Activated CD8-positive, alpha-beta memory T cell treated with anti-CD3 and anti-CD28 coated beads for 1 hour (primary cell): ENCODE results near the gene SLK.

Source experiments
- DNase-seq, 2 donors: peaks; one replicate each; pipeline ENCODE4 v3.0.0-alpha.2; 2020; ENCODE audit warnings: low read depth in 1 of 2; ENCODE audit errors: extremely low read depth in 1 of 2

Gene SLK

GRCh38 chr10:103985726-103986125 is 18.8 kb downstream of the SLK start:
- DNase-seq, result no peak

DNA sequence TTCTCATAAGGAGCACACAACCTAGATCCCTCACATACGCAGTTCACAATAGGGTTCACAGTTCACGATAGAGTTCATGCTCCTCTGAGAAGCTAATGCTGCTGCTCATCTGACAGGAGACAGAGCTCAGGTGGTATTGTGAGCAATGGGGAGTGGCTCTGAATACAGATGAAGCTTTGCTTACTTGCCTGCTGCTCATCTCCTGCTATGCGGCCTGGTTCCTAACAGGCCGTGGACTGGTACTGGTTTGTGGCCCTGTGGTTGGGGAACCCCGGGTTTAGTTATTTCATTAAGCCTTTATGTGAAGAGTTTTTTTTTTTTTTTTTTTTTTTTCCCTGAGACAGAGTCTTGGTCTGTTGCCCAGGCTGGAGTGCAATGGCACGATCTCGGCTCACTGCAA is 19.4 kb downstream of the SLK start:
- no peak for DNase-seq

- no peak for DNase-seq
Observed at GRCh38 chr10:103990121-103990520, 23.2 kb downstream of the SLK start.

DNA sequence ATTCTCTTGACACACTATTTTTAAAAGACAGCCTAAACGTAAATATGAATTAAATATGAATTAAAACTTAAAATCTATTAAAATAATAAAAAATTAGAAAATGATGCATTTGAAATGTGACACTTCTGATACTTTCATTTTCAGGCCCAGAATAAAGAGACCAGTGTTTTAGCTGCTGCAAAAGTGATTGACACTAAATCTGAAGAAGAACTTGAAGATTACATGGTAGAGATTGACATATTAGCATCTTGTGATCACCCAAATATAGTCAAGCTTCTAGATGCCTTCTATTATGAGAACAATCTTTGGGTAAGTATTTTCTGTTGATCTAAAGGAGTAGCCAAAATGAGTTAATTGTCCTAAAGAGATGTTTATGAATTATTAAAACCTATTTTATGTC is 23.6 kb downstream of the SLK start:
- DNase-seq, result no peak

DNA sequence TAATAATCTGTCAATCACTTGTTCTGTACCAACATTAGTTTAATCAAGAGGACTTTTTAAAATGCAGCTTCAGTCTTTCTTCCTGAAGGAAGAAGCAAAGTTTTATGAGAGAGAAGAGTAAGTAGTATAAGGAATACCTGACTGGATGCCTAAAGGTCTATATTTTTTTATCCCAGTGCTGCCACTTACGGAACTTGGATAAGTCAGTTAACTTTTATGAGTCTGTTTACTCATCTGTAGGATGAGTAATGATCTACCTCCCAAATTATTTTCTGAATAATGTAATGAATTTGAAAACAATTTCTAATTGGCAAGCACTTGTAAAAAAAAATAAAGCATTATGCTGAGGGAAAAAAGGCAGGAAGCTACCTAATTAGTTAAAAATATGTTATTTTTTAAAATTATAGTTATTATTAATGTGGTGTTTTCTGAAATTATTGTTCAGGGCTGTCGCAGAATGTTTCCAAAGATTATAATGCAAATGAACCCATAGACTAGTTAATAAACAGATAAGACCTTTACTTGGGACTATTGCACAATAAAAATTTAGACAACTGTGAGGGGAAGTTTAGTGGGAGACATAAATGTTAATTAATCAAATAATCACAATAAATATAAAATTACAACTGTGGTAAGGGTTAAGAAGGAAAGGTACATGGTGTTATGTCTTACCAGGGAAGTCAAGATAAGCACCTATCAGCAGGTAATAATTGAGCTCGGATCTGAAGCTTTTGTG is 24.6 kb downstream of the SLK start:
- no peak for DNase-seq

DNA sequence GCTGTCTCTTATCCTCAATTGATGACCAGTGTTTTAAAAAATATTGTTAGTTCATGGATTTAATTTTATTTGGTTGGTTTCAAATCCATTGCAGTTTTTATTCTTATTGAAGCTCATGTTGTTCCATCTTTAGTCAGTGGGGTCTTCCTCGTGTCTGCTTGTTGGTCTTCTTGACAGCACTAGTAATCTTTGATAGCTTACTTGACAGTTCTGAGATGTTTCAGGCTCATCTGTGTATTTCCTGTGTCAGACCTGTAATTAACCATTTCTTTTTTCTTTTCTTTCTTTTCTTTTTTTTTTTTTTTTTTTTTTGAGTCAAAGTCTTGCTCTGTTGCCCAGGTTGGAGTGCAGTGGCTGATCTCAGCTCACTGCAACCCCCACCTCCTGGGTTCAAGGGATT is 28.2 kb downstream of the SLK start:
- DNase-seq, result no peak

DNA sequence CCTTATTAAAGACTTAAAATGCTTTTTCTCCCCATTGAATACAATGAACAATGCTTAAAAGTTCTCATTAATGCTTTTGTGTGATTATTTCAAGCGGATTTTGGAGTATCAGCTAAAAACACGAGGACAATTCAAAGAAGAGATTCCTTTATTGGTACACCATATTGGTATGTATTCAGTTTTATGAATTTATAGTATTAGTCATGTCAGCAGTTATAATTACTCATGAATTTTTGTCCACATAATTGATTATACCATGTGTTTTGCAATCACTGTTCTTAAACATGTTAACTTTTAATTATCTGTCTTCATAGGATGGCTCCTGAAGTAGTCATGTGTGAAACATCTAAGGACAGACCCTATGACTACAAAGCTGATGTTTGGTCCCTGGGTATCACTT is 31.9 kb downstream of the SLK start:
- no peak for DNase-seq

GRCh38 chr10:104002911-104003310 is 36.0 kb downstream of the SLK start:
- no peak for DNase-seq

- DNase-seq, result no peak
Observed at GRCh38 chr10:104005172-104005863, 38.4 kb downstream of the SLK start.

GRCh38 chr10:104011904-104012303 is 45.0 kb downstream of the SLK start:
- no peak for DNase-seq

- DNase-seq, result no peak
Observed at GRCh38 chr10:104013489-104013888, 46.5 kb downstream of the SLK start.

DNA sequence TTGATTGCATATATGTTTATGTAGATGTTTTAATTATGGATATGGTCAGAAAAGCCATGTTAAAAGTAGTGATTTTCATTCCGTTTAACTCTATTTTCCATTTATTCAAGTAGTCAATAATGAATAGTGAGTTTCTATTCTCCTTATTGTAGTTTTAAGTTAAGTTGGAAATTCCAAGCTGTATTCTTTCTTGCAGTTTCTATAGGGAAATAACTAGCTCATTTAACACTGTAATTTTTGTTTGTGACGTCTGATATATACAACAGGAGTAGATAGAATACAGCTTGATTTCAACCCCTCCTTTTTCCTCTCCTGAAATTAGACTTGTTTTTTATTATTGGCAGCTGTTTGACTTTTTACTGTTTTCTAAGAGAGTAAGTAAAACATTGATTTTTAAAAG is 47.2 kb downstream of the SLK start:
- no peak for DNase-seq

DNA sequence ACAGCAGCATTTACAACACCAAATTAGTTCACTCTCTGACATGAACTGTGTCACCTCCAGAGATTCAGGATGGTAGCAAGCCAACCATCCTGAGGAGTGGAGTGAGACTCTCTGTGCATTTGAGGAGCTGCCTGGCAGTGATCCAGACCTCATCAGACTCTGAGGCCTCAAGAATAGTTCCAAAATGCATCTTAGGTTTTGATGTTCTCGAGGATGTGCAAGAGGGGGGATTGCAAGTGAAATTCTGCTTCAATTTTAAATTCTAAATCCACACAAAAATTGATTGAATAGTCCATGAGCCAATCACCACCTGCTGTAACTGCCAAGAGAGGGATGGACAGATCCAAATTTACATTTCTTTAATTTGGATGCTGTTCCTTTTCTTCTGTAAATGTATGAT is 49.7 kb downstream of the SLK start:
- DNase-seq, result no peak

GRCh38 chr10:104018471-104018870 is 51.5 kb downstream of the SLK start:
- DNase-seq, result no peak

DNA sequence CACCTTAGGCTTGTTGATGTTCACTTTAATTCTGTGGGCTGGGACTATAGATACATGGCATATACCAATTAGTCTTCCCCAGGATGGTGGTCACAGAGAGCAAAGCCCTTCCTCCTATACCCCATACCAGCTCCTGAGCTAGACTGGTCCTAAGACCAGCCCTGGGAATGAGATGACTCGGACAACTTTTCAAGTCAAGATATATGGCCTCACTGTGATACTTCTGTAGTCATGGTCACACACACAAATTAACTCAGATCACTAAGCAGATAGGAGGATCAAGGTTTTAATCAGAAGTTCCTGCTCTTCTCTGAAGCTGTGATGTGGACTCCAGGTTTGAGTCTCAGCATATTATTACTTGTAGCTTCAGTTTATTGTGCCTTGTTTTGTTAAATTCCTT is 53.1 kb downstream of the SLK start:
- no peak for DNase-seq

GRCh38 chr10:104021246-104021645 is 54.3 kb downstream of the SLK start:
- DNase-seq, result no peak

- DNase-seq, result no peak
Observed at GRCh38 chr10:104022026-104022425, 55.1 kb downstream of the SLK start.

DNA sequence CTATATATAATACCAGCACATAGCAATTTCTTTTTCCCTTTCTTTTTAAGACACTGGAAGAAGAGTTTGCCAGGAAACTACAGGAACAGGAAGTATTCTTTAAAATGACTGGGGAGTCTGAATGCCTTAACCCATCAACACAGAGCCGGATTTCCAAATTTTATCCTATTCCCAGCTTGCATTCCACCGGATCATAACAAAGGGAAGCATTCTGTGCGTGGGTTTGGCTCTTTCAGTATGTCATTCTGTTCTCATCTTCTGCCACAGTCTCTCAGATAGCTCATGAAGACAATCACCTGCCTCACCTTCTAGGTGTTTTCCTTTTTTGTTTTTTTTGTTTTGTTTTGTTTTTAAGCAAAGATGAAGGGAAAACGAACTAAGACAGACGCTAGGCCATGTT is 58.6 kb downstream of the SLK start:
- DNase-seq, result no peak

DNA sequence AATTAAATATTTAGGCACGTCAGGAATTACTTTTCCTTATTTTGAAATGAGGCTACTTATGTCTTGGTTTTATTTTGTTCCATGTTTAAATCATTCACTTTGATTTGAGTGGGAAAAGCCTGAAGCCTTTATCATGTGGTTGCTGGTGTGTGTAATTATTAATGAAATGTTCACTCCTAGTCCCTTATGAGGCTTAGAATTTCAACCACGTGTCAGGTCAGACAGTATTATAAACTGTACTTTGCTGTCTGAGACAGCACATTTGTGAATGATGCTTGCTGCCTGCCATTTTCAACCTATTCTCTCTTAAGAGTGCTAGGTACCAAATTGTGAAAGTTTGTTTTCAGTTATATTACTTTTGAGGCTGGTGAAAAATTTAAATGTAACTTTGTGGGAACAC is 59.8 kb downstream of the SLK start:
- no peak for DNase-seq

GRCh38 chr10:104028146-104028545 is 61.2 kb downstream of the SLK start:
- no peak for DNase-seq

DNA sequence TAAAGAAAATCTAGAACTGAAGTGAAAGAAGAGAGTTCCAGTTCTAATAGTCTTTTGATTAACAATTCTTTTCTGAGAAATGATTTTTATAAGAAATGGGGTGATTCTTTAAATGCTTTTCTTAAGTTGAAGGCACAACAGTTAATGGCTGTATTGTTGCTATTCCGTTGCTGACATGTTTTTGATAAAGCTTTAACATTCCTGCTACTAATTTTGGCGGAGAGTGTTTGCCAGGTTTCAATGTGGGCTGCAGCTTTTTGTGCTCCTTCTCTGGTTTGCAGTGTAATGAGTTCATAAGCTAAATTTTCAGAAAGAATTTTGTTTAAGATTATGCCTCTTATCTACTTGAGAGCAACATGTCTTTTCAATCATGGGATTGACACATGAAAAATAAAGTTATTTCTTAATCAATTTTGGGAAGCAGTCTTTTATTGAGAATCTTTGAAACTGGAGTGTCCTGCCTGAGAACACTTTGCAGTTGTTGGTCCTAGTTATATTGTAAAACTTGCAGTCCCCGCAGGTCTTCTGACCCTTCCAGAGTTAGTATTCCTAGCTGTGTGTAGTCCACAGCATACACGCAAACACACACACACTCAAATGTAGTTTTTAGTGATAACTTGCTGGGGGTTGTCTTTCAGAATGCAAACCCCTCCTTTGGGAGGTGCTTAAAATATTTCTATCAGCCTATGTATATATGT is 62.0 kb downstream of the SLK start:
- no peak for DNase-seq

- no peak for DNase-seq
Observed at GRCh38 chr10:104029521-104029860, 62.6 kb downstream of the SLK start.
